ENCODE measurements around the gene SKI.

SKI gene

DNA sequence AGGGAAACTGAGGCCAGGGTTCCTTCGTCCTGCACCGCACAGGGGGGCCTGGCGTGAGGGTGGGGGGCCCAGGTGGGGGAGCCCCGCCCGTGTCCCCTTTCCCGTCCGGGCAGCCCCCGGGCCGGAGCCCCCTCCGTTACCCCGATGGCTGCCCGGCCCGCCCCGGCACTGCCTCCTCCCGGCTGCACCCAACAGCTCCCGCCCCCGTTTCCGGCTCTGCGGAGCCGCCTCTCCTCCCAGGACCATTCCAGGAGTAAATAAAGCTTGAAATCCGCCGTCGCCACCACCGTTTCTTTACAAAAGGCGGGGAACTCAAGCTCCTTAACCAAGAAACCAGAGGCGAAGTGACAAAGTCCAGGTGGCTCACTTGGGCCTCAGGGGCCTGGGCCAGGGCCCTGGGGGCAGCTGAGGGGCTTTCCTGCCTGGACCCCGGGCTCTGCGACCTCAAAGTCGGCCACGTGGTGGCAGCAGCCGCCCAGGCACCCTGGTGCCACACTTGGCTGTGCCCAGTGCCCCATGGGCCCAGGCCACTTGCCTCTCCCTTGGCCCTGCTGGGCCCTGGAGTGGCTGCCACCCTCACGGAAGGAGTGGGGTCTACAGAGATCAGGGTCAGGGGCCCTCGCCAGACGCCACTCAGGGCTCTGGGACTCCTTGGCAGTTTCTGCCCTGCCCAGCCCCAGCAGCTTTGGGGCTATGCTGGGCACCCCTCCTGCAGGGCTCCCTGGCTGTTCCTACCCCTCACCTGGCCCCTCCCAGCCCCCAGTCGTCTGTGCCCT, 33.0 kb upstream of the SKI start:
- peak; percentile 92 for DNase-seq

- no peak for DNase-seq
Measured at GRCh38 chr1:2195785-2196184, 32.3 kb upstream of the SKI start.

- no peak for DNase-seq
Measured at GRCh38 chr1:2196901-2197638, 31.0 kb upstream of the SKI start.

- DNase-seq, result no peak
Measured at GRCh38 chr1:2197707-2198165, 30.4 kb upstream of the SKI start.

DNA sequence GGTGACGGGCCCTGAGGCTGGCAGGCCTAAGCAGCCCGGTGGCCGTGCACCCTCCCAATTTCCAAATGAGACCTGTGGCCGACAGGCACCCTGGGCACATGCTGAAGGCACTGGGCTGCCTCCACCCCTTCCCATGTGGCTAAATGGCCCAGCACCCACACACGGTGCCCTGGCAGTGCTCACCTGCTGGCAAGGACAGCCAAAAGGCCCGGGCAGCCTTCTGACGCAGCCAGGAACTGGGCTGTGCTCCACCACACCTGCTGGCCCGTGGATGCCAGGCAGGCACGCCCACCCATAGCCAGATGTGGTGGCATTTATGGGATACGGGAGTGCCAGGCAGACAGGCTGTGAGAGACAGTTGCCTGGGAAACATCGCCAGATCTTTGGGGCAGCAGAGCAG, 29.5 kb upstream of the SKI start:
- no peak for DNase-seq

- peak; percentile 91 for DNase-seq
Measured at GRCh38 chr1:2199042-2199810, 28.9 kb upstream of the SKI start.

DNA sequence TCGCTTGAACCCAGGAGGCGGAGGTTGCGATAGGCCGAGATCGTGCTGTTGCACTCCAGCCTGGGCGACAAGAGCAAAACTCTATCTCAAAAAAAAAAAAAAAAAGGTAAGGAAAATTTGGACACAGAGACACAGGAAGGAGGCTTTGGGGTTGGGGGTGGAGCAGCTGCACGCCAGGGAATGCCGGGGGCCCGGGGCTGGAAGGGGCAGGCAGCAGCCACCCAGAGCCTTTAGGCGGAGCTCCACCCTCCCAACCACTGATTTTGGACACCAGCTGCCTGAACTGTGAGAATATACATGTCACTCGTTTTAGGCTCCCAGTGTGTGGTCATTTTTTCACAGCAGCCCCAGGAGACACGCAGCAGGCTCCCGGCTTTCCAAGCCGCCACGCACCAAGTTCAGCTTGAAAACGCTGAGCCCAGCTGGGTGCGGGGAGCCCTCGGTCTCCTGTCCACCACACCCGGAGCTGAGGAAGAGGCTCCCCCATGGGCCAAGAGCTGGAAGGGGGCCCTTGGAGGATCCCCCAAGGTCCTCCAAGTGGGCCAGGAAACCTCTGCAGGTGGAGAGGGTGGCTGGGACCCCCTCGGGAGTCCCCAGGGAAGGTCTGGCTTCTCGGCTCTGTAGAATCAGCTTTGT, 27.7 kb upstream of the SKI start:
- DNase-seq, result no peak

GRCh38 chr1:2201062-2201461, 27.1 kb upstream of the SKI start:
- no peak for DNase-seq

GRCh38 chr1:2202008-2202575, 26.0 kb upstream of the SKI start:
- no peak for DNase-seq

DNA sequence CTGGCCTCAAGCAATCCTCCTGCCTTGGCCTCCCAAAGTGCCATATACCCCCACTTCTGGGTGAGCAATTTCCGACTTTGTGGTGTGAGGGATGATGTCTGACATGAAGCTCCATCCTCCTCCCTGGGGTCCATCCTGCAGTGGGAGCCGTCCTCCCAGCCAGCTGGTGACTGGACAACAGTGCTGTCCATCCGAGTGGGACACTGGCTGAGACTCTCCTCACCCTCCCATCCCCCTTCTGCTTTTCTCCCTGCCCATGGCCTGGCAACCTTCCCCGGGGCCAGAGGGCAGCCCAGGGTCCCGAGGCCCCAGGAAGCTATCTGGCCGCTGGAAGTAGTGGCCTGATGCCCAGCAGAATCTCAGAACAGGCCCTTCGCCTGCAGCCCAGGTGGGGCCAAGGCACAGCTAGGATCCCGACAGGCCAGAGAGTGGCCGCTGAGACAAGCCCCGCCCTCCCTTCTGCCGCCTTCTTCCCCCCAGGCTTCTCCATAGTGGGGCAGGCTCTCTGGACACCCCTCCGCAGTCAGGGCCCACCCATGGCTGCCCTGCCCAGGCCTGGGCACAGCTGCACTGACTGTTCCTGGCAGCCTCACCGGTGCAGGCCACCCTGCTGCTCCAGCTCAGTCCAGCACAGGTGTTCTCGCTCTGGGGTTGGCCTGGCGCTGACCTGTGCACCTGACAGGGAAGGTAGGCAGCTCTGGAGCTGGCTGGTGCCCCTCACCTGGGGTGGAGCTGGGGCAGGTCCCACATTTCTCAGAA, 25.1 kb upstream of the SKI start:
- DNase-seq, result no peak

DNA sequence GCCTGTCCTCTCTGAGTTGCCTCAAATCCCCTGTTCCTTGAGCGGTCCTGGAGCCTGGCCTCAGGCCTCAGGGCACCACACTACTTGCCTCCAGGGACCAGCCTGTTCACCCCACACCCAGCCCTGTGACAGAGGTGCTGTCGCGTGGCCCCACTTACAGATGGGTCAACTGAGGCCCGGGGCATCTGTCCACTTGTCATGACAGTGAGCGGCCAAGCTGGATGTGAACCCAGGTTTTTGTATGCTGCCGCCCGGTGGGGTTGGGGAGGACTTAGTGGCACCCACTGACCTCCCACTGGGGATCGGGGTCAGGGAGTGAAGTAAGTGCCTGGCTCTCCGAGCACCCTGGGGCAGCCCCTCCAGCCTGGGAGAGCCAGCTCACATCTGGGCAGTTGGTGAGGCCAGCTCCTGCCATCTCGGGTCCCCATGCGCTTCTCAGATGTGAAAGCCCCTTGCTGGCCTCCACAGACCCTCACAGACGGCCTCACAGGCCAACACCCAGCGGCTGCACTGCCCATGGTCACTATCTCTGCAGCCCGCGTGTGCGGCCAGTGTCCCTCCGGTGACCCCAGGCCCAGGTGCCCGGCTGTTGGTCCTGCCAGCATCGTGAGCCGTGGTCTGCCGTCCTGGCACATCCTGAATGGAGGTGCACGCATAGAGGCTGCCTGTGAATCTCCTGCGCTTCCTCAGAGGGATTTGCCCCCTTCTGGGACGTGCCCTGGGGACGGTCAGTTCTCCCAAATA, 24.3 kb upstream of the SKI start:
- no peak for DNase-seq

- peak; percentile 89 for DNase-seq
Measured at GRCh38 chr1:2204415-2205190, 23.5 kb upstream of the SKI start.

DNA sequence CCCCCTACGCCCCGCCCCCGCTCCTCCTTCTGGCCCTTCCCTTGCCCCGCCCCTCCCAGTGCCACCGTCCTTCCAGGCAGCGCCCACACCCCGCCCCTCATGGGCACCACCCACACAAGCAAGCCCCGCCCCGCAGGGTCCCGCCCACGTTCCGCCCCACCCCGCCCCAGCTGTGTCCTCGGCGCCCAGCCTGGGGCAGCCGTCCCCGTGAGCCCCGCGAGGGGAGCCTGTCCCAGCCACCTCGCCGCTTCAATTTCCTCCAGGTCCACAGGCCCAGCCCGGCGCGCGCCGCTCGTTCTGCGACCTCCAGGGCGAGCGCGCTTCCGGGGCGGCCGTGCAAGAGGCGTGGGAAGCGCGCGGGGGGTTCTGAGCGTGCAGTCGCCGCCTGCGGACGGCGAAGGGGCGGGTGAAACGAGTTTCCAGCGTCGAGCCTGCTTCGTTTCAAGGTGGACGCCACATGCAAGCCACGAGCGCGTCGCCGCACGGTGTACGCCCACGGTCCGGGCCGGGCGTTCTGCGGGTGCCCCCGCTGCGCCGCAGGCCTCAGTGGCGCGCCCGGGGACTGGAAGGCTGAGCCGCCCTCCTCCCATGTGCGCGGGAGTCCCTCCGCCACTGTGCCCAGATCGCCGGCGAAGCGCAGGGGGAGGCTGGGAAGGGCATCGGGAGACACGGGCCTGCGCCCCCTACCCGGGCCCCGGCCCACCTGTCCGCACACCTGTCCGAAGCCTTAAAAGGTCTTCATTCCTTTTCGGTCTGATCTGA, 22.7 kb upstream of the SKI start:
- DNase-seq, result peak; percentile 95

GRCh38 chr1:2206813-2207487, 21.2 kb upstream of the SKI start:
- DNase-seq, result no peak

- DNase-seq, result peak; percentile 1
Measured at GRCh38 chr1:2208309-2209239, 19.5 kb upstream of the SKI start.

DNA sequence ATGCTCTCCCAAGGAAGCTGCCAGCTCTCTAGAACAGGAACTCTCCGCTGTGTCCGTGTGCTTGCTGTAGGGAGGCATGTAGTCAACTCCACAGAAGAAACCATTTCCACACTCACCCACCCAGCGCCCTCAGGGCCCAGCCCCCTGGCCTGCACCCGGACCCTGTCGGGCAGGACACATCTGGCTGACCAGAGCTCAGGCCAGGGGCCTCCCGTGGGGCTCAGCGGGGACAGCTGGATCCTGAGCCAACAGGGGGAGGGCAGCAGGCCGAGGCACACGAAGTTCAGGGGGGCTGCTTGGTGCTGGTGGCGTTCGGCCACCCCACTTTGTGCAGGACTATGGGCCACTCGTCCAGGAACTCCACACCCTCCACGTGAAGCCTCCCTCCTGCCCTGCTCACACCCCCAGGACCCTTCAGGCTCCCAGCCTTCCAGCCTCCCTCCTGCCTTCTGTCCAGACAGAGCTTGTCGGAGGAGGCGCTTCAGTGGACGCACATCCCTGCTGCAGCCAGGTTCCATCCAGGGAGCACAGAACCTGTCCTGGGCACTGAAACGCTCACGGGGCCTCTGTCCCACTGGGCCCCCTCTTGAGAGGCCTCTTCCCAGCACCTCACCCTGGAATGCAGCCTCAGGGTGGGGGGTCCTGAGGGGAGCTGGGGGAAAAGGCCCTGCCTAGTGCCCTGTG, 18.6 kb upstream of the SKI start:
- no peak for DNase-seq

GRCh38 chr1:2210084-2210653, 17.9 kb upstream of the SKI start:
- peak; percentile 1 for DNase-seq

Data from CD4-positive, alpha-beta T cell treated with Interleukin-6 for 4 hours (primary cell).